Activated CD4-positive, alpha-beta memory T cell treated with anti-CD3 and anti-CD28 coated beads for 36 hours (primary cell): Measurements from ENCODE around the gene NRF1. TPM values are rescaled to one million over a fixed set of nuclear protein-coding genes. Genes with fewer than 3 reads are reported as not detected.
"Not testable (repeated sequence)": the region's sequence is repeated elsewhere in the genome, so short reads cannot be mapped to it uniquely, and the experiment has no call there.

Experiments used
- CTCF ChIA-PET: fragments of 350-600 bp; sonication (Branson Sonifier 250); formaldehyde crosslinking; loops from one replicate; lab custom pipeline; 2021; ENCODE audit warnings: antibody characterized with exemption, inconsistent platforms; lab: Charles Lee
- POLR2A ChIA-PET: fragments of 350-600 bp; sonication (Branson Sonifier 250); formaldehyde crosslinking; loops from one replicate; lab custom pipeline; 2021; ENCODE audit warnings: antibody characterized with exemption; lab: Charles Lee
- DNase-seq: peaks from one replicate; pipeline ENCODE4 v3.0.0-alpha.2; 2020
- H3K27ac Mint-ChIP-seq: one replicate; pipeline ENCODE4 v1.8.0; 2021; ENCODE audit warnings: mixed read lengths
- H3K27me3 Mint-ChIP-seq: one replicate; pipeline ENCODE4 v1.8.0; 2021; ENCODE audit warnings: mixed read lengths
- H3K36me3 Mint-ChIP-seq: one replicate; pipeline ENCODE4 v1.8.0; 2021; ENCODE audit warnings: mixed read lengths
- H3K4me1 Mint-ChIP-seq: one replicate; pipeline ENCODE4 v1.8.0; 2021; ENCODE audit warnings: low read depth, mixed read lengths
- H3K4me3 Mint-ChIP-seq: one replicate; pipeline ENCODE4 v1.8.0; 2021; ENCODE audit warnings: mild to moderate bottlenecking, mixed read lengths
- H3K9me3 Mint-ChIP-seq: one replicate; pipeline ENCODE4 v1.8.0; 2021; ENCODE audit warnings: mixed read lengths
- intact Hi-C: fragments of 100-400 bp; cut with micrococcal nuclease; formaldehyde crosslinking; loops from one replicate; pipeline ENCODE4 v1.15.1; 2023
- total RNA-seq, 2 experiments: library from RNA; stranded (reverse); gene quantifications; one replicate each; pipeline ENCODE4 v1.2.3, GENCODE V29; 2021

NRF1 gene
- total RNA-seq, 2 experiments from 2014 or later = 19.9 to 20.4 TPM

DNA sequence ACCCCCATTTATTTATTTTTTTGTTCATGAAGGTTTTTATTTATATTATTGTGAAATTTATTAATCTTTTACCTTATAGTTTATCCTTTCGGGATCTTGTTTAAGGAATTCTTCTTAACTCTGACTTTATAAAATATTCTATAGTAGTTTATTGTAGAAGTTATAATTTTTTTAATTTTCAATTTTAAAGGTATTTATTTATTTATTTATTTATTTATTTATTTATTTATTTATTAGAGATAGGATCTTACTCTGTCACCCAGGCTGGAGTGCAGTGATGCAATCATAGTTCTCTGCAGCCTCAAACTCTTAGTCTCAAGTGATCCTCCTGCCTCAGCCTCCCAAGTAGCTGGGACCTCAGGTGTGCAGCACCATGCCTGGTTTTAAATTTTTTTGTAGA, 56.0 kb downstream of the NRF1 start:
- POLR2A ChIA-PET = no interaction called here

DNA sequence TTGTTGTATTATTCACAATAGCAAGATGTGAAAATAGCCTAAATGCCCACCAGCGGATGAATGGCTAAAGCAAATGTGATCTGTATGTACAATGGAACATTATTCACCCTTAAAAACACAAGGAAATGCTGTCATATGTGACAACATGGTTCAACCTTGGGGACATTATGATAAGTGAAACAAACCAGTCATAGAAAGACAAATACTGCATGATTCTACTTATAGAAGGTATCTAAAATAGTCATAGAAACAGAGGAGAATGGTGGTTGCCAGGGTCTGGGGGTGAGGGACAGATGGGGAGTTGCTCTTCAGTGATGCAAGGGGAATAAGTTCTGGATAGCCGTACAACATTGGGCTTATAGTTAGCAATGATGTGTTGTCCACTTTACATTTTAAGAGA, 58.4 kb downstream of the NRF1 start:
- intact Hi-C loops = no loop called here
- peaks cover 6% of the 10 kb centered on the region for H3K36me3 Mint-ChIP-seq
- no peaks in the 10 kb centered on the region for H3K9me3 Mint-ChIP-seq
- H3K4me1 Mint-ChIP-seq = no peaks in the 10 kb centered on the region
- CTCF ChIA-PET = interaction anchor here (1.5 kb wide), 1 partner anchor 155 kb away, joined by 5 read pairs; no protein-coding TSS in a partner anchor
- DNase-seq = no peak
- POLR2A ChIA-PET = no interaction called here
- H3K27me3 Mint-ChIP-seq = no peaks in the 10 kb centered on the region
- no peak overlapping the region for H3K4me3 Mint-ChIP-seq
- H3K27ac Mint-ChIP-seq = no peak overlapping the region

More for the DNA sequence above, 56.0 kb downstream of the NRF1 start:
- Mint-ChIP-seq H3K27me3 (no peaks in the 10 kb centered on the region), H3K4me1 (no peaks in the 10 kb centered on the region), H3K9me3 (no peaks in the 10 kb centered on the region), H3K27ac (no peak overlapping the region), H3K36me3 (peaks cover 4% of the 10 kb centered on the region), H3K4me3 (no peak overlapping the region)
- DNase-seq = no peak
- CTCF ChIA-PET = interaction anchor here (0.6 to 1.3 kb wide), 3 partner anchors 55 to 154 kb away, joined by 3 to 4 read pairs (median 4); no protein-coding TSS in a partner anchor
- intact Hi-C loops = no loop called here

DNA sequence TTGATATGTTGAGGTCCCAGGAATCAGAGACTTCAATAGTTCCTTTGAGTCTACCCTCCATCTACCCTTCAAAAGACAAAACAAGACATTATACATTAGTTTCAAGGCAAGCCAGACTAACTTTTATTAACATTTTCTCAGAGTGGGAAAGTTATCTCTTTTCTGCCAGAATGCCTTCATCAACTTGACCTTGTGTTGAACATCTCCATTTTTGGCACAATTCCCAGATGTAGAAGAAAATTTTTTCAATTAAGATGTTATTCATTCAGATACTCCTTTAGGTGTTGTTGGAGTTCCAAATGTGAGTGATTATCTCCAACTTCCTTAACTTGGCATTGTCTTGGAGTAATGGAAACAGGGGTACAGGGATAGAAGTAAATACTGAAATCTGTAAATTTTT, 59.1 kb downstream of the NRF1 start:
- no peak overlapping the region for H3K27ac Mint-ChIP-seq
- ChIA-PET POLR2A (no interaction called here), CTCF (no interaction called here)
- H3K9me3 Mint-ChIP-seq = no peaks in the 10 kb centered on the region
- no peak overlapping the region for H3K4me3 Mint-ChIP-seq
- DNase-seq = no peak
- H3K27me3 Mint-ChIP-seq = no peaks in the 10 kb centered on the region
- H3K36me3 Mint-ChIP-seq = peaks cover 12% of the 10 kb centered on the region
- no peaks in the 10 kb centered on the region for H3K4me1 Mint-ChIP-seq
- intact Hi-C loops = no loop called here

DNA sequence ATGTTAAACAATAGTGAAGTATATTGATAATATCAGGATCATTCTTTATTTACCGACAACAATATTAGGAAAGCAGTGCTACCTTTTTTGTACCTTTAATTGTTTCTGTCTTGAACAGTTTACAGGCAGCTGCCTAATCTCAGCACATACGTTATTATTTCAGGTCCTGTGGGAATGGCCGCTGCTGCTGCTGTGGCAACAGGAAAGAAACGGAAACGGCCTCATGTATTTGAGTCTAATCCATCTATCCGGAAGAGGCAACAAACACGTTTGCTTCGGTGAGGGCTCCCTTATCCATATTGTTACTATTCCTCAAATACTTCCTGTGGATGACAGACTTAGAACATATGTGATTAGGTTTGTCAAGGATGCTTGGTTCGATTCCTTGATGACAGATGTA, 59.7 kb downstream of the NRF1 start:
- Mint-ChIP-seq H3K9me3 (no peaks in the 10 kb centered on the region), H3K4me1 (no peaks in the 10 kb centered on the region), H3K36me3 (peaks cover 13% of the 10 kb centered on the region), H3K27ac (no peak overlapping the region), H3K4me3 (no peak overlapping the region), H3K27me3 (no peaks in the 10 kb centered on the region)
- ChIA-PET CTCF (interaction anchor here (0.6 kb wide), 1 partner anchor 34 kb away, joined by 3 read pairs; no protein-coding TSS in a partner anchor), POLR2A (no interaction called here)
- intact Hi-C loops = no loop called here
- no peak for DNase-seq

DNA sequence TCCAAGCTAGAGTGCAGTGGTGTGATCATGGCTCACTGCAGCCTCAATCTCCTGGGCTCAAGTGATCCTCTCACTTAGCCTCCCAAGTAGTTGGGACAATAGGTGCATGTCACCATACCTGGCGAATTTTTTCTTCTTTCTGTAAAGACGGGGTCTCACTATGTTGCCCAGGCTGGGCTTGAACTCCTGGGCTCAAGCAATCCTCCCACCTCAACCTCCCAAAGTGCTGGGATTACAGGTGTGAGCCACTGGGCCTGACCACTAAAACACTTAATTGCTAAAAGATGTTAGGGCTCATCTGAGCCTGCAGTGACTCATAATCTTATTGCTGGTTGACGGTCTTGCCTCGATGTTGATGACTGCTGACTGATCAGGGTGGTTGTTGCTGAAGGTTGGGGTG, 63.0 kb downstream of the NRF1 start:
- H3K4me3 Mint-ChIP-seq, POLR2A ChIA-PET, H3K27ac Mint-ChIP-seq, H3K27me3 Mint-ChIP-seq, CTCF ChIA-PET, DNase-seq, H3K9me3 Mint-ChIP-seq, H3K4me1 Mint-ChIP-seq, intact Hi-C loops: not testable (repeated sequence)
- H3K36me3 Mint-ChIP-seq = peaks cover 28% of the 10 kb centered on the region

DNA sequence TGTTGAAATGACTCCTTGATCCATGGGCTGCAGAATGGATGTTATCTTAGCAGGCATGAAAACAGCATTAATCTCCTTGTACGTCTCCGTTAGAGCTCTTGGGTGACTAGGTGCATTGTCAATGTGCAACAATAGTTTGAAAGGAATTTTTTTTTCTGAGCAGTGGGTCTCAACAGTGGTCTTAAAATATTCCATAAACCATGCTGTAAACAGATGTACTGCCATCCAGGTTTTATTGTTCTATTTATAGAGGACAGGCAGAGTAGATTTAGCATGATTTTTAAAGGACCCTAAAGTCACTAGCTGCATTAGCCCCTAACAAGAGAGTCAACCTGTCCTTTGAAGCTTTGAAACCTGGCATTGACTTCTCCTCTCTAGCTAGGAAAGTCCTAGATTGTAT, 64.0 kb downstream of the NRF1 start:
- Mint-ChIP-seq H3K27me3 (no peaks in the 10 kb centered on the region), H3K9me3 (no peaks in the 10 kb centered on the region), H3K4me3 (no peak overlapping the region), H3K27ac (no peak overlapping the region), H3K36me3 (peaks cover 32% of the 10 kb centered on the region), H3K4me1 (peaks cover 6% of the 10 kb centered on the region)
- ChIA-PET POLR2A (no interaction called here), CTCF (interaction anchor here (1.0 kb wide), 1 partner anchor 149 kb away, joined by 3 read pairs; no protein-coding TSS in a partner anchor)
- DNase-seq = no peak
- intact Hi-C loops = no loop called here

DNA sequence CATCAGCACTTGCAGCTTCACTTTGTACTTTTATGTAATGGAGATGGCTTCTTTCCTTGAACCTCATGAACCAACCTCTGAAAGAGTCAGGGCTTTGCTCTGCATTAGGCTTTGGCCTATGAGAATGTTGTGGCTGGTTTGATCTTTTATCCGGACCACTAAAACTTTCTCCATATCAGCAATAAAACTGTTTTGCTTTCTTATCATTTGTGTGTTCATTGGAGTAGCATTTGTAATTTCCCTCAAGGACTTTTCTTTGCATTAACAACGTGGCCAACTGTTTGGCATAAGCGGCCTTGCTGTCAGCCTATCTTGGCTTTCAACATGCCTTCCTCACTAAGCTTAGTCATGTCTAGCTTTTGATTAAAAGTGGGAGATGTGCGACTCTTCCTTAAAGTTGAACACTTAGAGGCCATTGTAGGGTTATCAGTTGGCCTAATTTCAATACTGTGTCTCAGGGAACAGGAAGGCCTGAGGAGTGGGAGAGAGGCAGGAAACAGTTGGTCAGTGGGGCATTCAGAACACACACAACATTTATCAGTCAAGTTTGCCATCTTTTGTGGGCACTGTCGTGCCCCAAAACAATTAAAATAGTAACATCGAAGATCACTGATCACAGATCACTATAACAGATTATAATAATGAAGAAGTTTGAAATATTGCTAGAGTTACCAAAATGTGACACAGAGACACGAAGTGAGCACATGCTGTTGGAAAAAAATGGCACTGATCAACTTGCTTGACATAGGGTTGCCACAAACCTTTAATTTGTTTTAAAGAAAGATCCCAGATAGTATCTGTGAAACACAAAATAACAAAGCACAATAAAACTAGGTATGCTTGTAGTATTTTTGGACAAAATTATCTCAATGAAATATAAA, 64.7 kb downstream of the NRF1 start:
- ChIA-PET CTCF (interaction anchor here (1.0 kb wide), 1 partner anchor 148 kb away, joined by 3 read pairs; no protein-coding TSS in a partner anchor), POLR2A (no interaction called here)
- no peaks in the 10 kb centered on the region for H3K27me3 Mint-ChIP-seq
- no peaks in the 10 kb centered on the region for H3K9me3 Mint-ChIP-seq
- no peak for DNase-seq
- H3K4me1 Mint-ChIP-seq = peaks cover 6% of the 10 kb centered on the region
- no peak overlapping the region for H3K27ac Mint-ChIP-seq
- intact Hi-C loops = no loop called here
- peaks cover 32% of the 10 kb centered on the region for H3K36me3 Mint-ChIP-seq
- H3K4me3 Mint-ChIP-seq = no peak overlapping the region

DNA sequence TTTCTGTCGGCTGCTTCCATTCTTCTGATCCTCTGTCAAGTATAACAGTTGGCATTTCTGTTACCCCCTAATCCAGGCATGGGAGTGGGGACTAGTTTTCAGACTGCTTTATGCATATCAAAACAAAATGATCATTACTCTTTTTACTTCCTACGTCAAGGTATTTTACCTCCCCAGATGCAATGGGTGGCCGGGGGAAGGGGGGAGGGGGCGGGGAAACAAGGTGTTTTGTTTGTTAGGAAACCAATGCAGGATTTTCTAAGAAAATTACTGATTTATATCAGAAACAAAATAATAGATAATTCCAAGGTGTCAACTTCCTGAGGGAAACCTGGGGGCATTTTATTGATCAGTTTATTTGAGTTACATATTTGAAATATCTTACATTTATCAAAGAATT, 66.3 kb downstream of the NRF1 start:
- peaks cover 6% of the 10 kb centered on the region for H3K4me1 Mint-ChIP-seq
- H3K27me3 Mint-ChIP-seq = no peaks in the 10 kb centered on the region
- ChIA-PET CTCF (no interaction called here), POLR2A (no interaction called here)
- no peak overlapping the region for H3K4me3 Mint-ChIP-seq
- no peak for DNase-seq
- H3K9me3 Mint-ChIP-seq = no peaks in the 10 kb centered on the region
- intact Hi-C loops = no loop called here
- no peak overlapping the region for H3K27ac Mint-ChIP-seq
- H3K36me3 Mint-ChIP-seq = peaks cover 32% of the 10 kb centered on the region

DNA sequence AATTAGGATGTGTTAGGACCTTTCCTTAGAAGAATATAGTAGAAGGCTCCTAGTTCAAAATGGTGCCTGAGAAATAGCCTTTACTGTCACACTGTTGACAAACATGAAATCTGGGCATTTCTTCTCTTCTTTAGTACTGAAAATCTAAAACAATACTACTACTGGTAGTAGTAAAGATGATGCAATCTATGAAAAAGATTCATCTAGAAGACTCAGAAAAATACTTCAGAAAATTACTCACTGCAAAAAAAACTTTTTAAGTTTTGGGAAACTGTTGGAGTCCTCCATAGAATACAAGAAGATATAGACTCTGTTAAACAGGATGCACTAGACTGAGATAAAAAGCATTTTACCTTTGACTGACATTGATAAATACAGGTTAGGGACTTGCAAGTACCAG, 67.1 kb downstream of the NRF1 start:
- POLR2A ChIA-PET = no interaction called here
- Mint-ChIP-seq H3K27ac (no peak overlapping the region), H3K4me1 (peaks cover 6% of the 10 kb centered on the region), H3K9me3 (no peaks in the 10 kb centered on the region), H3K27me3 (no peaks in the 10 kb centered on the region), H3K4me3 (no peak overlapping the region), H3K36me3 (peaks cover 32% of the 10 kb centered on the region)
- no peak for DNase-seq
- CTCF ChIA-PET = no interaction called here
- intact Hi-C loops = no loop called here

DNA sequence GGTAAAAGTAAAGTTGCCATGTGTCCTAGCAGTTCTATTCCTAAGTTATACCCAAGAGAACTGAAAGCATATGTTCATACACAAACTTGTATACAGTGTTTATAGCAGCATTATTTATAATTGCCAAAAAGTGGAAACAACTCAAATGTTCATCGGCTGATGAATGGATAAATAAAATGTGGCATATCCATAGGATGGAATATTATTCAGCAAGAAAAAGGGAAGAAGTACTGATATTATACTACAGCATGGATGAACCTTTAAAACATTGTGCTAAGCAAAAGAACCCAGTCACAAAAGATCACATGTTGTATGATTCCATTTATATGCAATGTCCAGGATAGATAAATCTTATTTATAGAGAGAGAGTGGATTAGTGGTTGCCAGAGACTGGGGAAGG, 68.9 kb downstream of the NRF1 start:
- no peak for DNase-seq
- no peak overlapping the region for H3K4me3 Mint-ChIP-seq
- H3K27me3 Mint-ChIP-seq = no peaks in the 10 kb centered on the region
- H3K9me3 Mint-ChIP-seq = no peaks in the 10 kb centered on the region
- ChIA-PET POLR2A (no interaction called here), CTCF (no interaction called here)
- intact Hi-C loops = no loop called here
- no peak overlapping the region for H3K27ac Mint-ChIP-seq
- peaks cover 21% of the 10 kb centered on the region for H3K36me3 Mint-ChIP-seq
- H3K4me1 Mint-ChIP-seq = peaks cover 6% of the 10 kb centered on the region

DNA sequence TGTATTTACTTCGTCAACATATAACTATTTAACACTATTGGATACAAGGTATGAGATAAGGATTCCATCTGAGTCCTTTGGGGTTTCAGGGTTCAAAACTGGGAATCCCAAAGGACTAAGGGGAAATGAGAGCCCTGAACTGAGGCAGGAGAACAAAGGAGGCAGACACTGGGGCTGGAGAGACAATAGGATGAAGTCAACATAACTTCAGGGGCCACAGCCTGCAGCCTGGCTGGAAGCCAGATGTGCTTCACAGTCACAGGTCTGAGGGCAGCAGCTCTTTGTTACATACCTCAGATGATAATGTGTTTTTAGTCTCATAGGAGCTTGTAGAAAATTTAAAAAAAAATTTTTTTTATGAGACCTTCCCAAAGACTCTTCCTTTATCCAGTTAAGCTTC, 73.3 kb downstream of the NRF1 start:
- Mint-ChIP-seq H3K4me1 (no peaks in the 10 kb centered on the region), H3K27ac (no peak overlapping the region), H3K9me3 (no peaks in the 10 kb centered on the region), H3K4me3 (no peak overlapping the region), H3K36me3 (peaks cover 10% of the 10 kb centered on the region), H3K27me3 (no peaks in the 10 kb centered on the region)
- CTCF ChIA-PET = no interaction called here
- intact Hi-C loops = no loop called here
- DNase-seq = no peak
- POLR2A ChIA-PET = no interaction called here

DNA sequence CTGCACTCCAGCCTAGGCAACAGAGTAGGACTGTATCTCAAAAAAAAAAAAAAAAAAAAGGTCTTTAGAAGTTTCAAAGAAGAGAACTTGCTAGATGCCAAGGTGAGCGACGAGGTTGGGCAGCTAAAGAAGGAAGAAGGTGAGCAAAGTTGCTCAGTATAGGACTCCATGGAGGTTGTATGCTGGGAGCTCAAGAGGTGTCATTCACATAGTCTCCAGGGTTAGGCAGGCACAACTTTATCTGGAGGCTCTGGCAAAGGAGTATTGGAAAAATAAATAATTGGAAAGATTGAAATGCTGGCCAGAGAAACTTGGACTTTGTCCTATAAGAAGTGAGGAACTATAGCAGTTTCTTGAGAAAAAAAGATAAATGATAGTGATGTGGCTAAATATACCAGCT, 74.5 kb downstream of the NRF1 start:
- peaks cover 6% of the 10 kb centered on the region for H3K36me3 Mint-ChIP-seq
- no peaks in the 10 kb centered on the region for H3K27me3 Mint-ChIP-seq
- H3K27ac Mint-ChIP-seq = no peak overlapping the region
- POLR2A ChIA-PET = no interaction called here
- H3K4me3 Mint-ChIP-seq = no peak overlapping the region
- H3K4me1 Mint-ChIP-seq = no peaks in the 10 kb centered on the region
- H3K9me3 Mint-ChIP-seq = no peaks in the 10 kb centered on the region
- no peak for DNase-seq
- intact Hi-C loops = no loop called here
- CTCF ChIA-PET = interaction anchor here (1.2 kb wide), 1 partner anchor 340 kb away, joined by 3 read pairs; no protein-coding TSS in a partner anchor
